ENCODE data around the gene ADIPOR1.

ADIPOR1 gene

GRCh38 chr1:202976633-202977032, 18.5 kb upstream of the ADIPOR1 start:
- Mint-ChIP-seq H3K27me3 (ENCODE audit: low read depth) (peaks cover 57% of the 10 kb centered on the region), H3K4me1 (no peaks in the 10 kb centered on the region), H3K36me3 (ENCODE audit: low read depth) (no peaks in the 10 kb centered on the region), H3K27ac (no peak overlapping the region), H3K4me3 (no peak overlapping the region), H3K9me3 (no peaks in the 10 kb centered on the region)
- TF ChIP-seq CTCF (IDR thresholded peaks at IDR 0.05; ENCODE audit: unreplicated experiment in 3 of 3): no peak

- Mint-ChIP-seq H3K4me1 (no peaks in the 10 kb centered on the region), H3K27me3 (ENCODE audit: low read depth) (peaks cover 57% of the 10 kb centered on the region), H3K27ac (no peak overlapping the region), H3K4me3 (no peak overlapping the region), H3K36me3 (ENCODE audit: low read depth) (no peaks in the 10 kb centered on the region), H3K9me3 (no peaks in the 10 kb centered on the region)
- no peak for TF ChIP-seq CTCF (IDR thresholded peaks at IDR 0.05; ENCODE audit: unreplicated experiment in 3 of 3)
Measured at GRCh38 chr1:202974856-202975255, 16.7 kb upstream of the ADIPOR1 start.

- TF ChIP-seq CTCF (IDR thresholded peaks at IDR 0.05; ENCODE audit: unreplicated experiment in 3 of 3): no peak
- H3K4me1 Mint-ChIP-seq: peaks cover 17% of the 10 kb centered on the region
- H3K9me3 Mint-ChIP-seq: no peaks in the 10 kb centered on the region
- H3K4me3 Mint-ChIP-seq: no peak overlapping the region
- no peak overlapping the region for H3K27ac Mint-ChIP-seq
- no peaks in the 10 kb centered on the region for H3K36me3 Mint-ChIP-seq (ENCODE audit: low read depth)
- peaks cover 36% of the 10 kb centered on the region for H3K27me3 Mint-ChIP-seq (ENCODE audit: low read depth)
Measured at GRCh38 chr1:202972046-202972445, 13.9 kb upstream of the ADIPOR1 start.

- Mint-ChIP-seq H3K27me3 (ENCODE audit: low read depth) (peaks cover 15% of the 10 kb centered on the region), H3K36me3 (ENCODE audit: low read depth) (peaks cover 5% of the 10 kb centered on the region), H3K9me3 (no peaks in the 10 kb centered on the region), H3K4me3 (peak overlapping the region; percentile 87 to 97 (median 91)), H3K4me1 (peaks cover 31% of the 10 kb centered on the region), H3K27ac (peak overlapping the region; percentile 17 to 87 (median 69))
- peak; percentile 50 to 61 (median 56) for TF ChIP-seq CTCF (IDR thresholded peaks at IDR 0.05; ENCODE audit: unreplicated experiment in 3 of 3)
Measured at GRCh38 chr1:202968895-202969295, 10.8 kb upstream of the ADIPOR1 start.

- Mint-ChIP-seq H3K4me3 (peak overlapping the region; percentile 87 to 97 (median 91)), H3K27me3 (ENCODE audit: low read depth) (peaks cover 10% of the 10 kb centered on the region), H3K36me3 (ENCODE audit: low read depth) (peaks cover 9% of the 10 kb centered on the region), H3K27ac (no peak overlapping the region), H3K9me3 (no peaks in the 10 kb centered on the region), H3K4me1 (peaks cover 36% of the 10 kb centered on the region)
- no peak for TF ChIP-seq CTCF (IDR thresholded peaks at IDR 0.05; ENCODE audit: unreplicated experiment in 3 of 3)
Measured at GRCh38 chr1:202968351-202968750, 10.2 kb upstream of the ADIPOR1 start.

- H3K4me1 Mint-ChIP-seq: peaks cover 40% of the 10 kb centered on the region
- H3K4me3 Mint-ChIP-seq: peak overlapping the region; percentile 87 to 97 (median 91)
- no peaks in the 10 kb centered on the region for H3K9me3 Mint-ChIP-seq
- H3K36me3 Mint-ChIP-seq (ENCODE audit: low read depth): peaks cover 12% of the 10 kb centered on the region
- H3K27ac Mint-ChIP-seq: peak overlapping the region; percentile 83 to 90 (median 90)
- peaks cover 6% of the 10 kb centered on the region for H3K27me3 Mint-ChIP-seq (ENCODE audit: low read depth)
- TF ChIP-seq CTCF (IDR thresholded peaks at IDR 0.05; ENCODE audit: unreplicated experiment in 3 of 3): no peak
Measured at GRCh38 chr1:202967684-202968281, 9.7 kb upstream of the ADIPOR1 start.
